CD4-positive, alpha-beta T cell treated with Interleukin-1 beta for 1 hour (primary cell): ENCODE measurements around the gene GK.
"Not testable (repeated sequence)": the region's sequence is repeated elsewhere in the genome, so short reads cannot be mapped to it uniquely, and the experiment has no call there.

Experiments
- DNase-seq, 2 donors: peaks; one replicate each; pipeline ENCODE4 v3.0.0-alpha.2; 2020 to 2022

The GK gene

GRCh38 chrX:30654989-30655607, 1.9 kb downstream of the GK start:
- no peak for DNase-seq

GRCh38 chrX:30655991-30656390, 2.8 kb downstream of the GK start:
- DNase-seq: no peak

- no peak for DNase-seq
These were observed 4.3 kb downstream of the GK start for GRCh38 chrX:30657196-30658161.

GRCh38 chrX:30659421-30659820, 6.2 kb downstream of the GK start:
- no peak for DNase-seq

GRCh38 chrX:30661228-30661627, 8.0 kb downstream of the GK start:
- DNase-seq: no peak

GRCh38 chrX:30663322-30663721, 10.1 kb downstream of the GK start:
- no peak for DNase-seq

- DNase-seq: no peak
These were observed 12.2 kb downstream of the GK start for GRCh38 chrX:30665471-30665870.

GRCh38 chrX:30666094-30666493, 12.9 kb downstream of the GK start:
- no peak for DNase-seq

GRCh38 chrX:30668581-30668980, 15.4 kb downstream of the GK start:
- DNase-seq: no peak

- DNase-seq: not testable (repeated sequence)
These were observed 18.0 kb downstream of the GK start for GRCh38 chrX:30671189-30671588.

- DNase-seq: no peak
These were observed 20.0 kb downstream of the GK start for GRCh38 chrX:30673127-30673796.

GRCh38 chrX:30673884-30674598, 20.8 kb downstream of the GK start:
- DNase-seq: no peak

- no peak for DNase-seq
These were observed 21.6 kb downstream of the GK start for GRCh38 chrX:30674799-30675198.

- no peak for DNase-seq
These were observed 26.1 kb downstream of the GK start for GRCh38 chrX:30679369-30679768.

- DNase-seq: no peak
These were observed 27.4 kb downstream of the GK start for GRCh38 chrX:30680618-30681017.

- DNase-seq: no peak
These were observed 35.4 kb downstream of the GK start for GRCh38 chrX:30688641-30689040.

GRCh38 chrX:30689116-30689515, 35.9 kb downstream of the GK start:
- no peak for DNase-seq

GRCh38 chrX:30690330-30690729, 37.1 kb downstream of the GK start:
- DNase-seq: no peak

GRCh38 chrX:30693999-30694650, 40.9 kb downstream of the GK start:
- no peak for DNase-seq

GRCh38 chrX:30702736-30703135, 49.5 kb downstream of the GK start:
- DNase-seq: no peak

GRCh38 chrX:30706216-30706775, 53.1 kb downstream of the GK start:
- DNase-seq: no peak

- DNase-seq: no peak
These were observed 59.0 kb downstream of the GK start for GRCh38 chrX:30712214-30712613.
